ENCODE results near the gene BLMH. TPM values are rescaled to one million over a fixed set of nuclear protein-coding genes. Genes with fewer than 3 reads are reported as not detected.
A peak's percentile ranks its signal among the peaks of the same experiment; 100 is the strongest.

BLMH gene
- total RNA-seq, 2 donors from 2014 or later: 18.7 to 48.1 TPM

GRCh38 chr17:30236297-30236624, 55.5 kb downstream of the BLMH start:
- DNase-seq (no peak), ATAC-seq (no peak)
- Histone ChIP-seq H3K27me3 (no peaks in the 10 kb centered on the region), H3K4me3 (no peak overlapping the region), H3K27ac (no peak overlapping the region), H3K36me3 (replicated peaks in 1 of 2; ENCODE audit: insufficient read depth in 1 of 2, low read depth in 2 of 2) (no peaks in the 10 kb centered on the region), H3K4me1 (peaks cover 17% of the 10 kb centered on the region), H3K9me3 (no peaks in the 10 kb centered on the region)
- TF ChIP-seq CTCF (IDR thresholded peaks at IDR 0.05) (no peak), POLR2A (IDR thresholded peaks at IDR 0.05) (no peak)
- intact Hi-C loops (cut with DNase I): no loop called here
- WGBS, 2 donors: 67 to 74% methylated on average over 10 of the region's 10 CpGs

- ATAC-seq (peak; percentile 58), DNase-seq (peak in 2 of 4 donors; percentile 7 to 19)
- Histone ChIP-seq H3K4me1 (peaks cover 17% of the 10 kb centered on the region), H3K27ac (no peak within 1 kb of the TSS), H3K27me3 (no peaks in the 10 kb centered on the region), H3K36me3 (replicated peaks in 1 of 2; ENCODE audit: insufficient read depth in 1 of 2, low read depth in 2 of 2) (no peaks in the 10 kb centered on the region), H3K9me3 (no peaks in the 10 kb centered on the region), H3K4me3 (peak within 1 kb of the TSS in 1 of 2 donors; percentile 15)
- WGBS, 2 donors: 3 to 10% methylated on average over 48 to 67 of the region's 82 CpGs
- intact Hi-C loops (cut with DNase I): no loop called here
- TF ChIP-seq POLR2A (IDR thresholded peaks at IDR 0.05) (no peak), CTCF (IDR thresholded peaks at IDR 0.05) (no peak)
These were observed 56.1 kb downstream of the BLMH start, which contains the start of gene SLC6A4 for GRCh38 chr17:30235386-30236296. TSS of gene SLC6A4 (minus strand) at chr17:30235697. CDS start at chr17:30221958, 13,739 bp downstream.

GRCh38 chr17:30234964-30235363, 56.8 kb downstream of the BLMH start:
- no peak for TF ChIP-seq POLR2A (IDR thresholded peaks at IDR 0.05)
- TF ChIP-seq CTCF (IDR thresholded peaks at IDR 0.05): no peak
- Histone ChIP-seq H3K36me3 (replicated peaks in 1 of 2; ENCODE audit: insufficient read depth in 1 of 2, low read depth in 2 of 2) (no peaks in the 10 kb centered on the region), H3K27me3 (no peaks in the 10 kb centered on the region), H3K4me1 (peaks cover 17% of the 10 kb centered on the region), H3K27ac (no peak overlapping the region), H3K4me3 (no peak overlapping the region), H3K9me3 (no peaks in the 10 kb centered on the region)
- ATAC-seq (no peak), DNase-seq (no peak)
- 53 to 54% methylated on average over 12 of the region's 12 CpGs for WGBS, 2 donors
- intact Hi-C loops (cut with DNase I): no loop called here

GRCh38 chr17:30234296-30234695, 57.4 kb downstream of the BLMH start:
- H3K36me3 ChIP-seq (replicated peaks in 1 of 2; ENCODE audit: insufficient read depth in 1 of 2, low read depth in 2 of 2): no peaks in the 10 kb centered on the region
- no peak overlapping the region for H3K4me3 ChIP-seq
- no peaks in the 10 kb centered on the region for H3K9me3 ChIP-seq
- DNase-seq (no peak), ATAC-seq (no peak)
- H3K4me1 ChIP-seq: peaks cover 17% of the 10 kb centered on the region
- H3K27me3 ChIP-seq: no peaks in the 10 kb centered on the region
- H3K27ac ChIP-seq: no peak overlapping the region
- intact Hi-C loops (cut with DNase I): no loop called here
- WGBS, 2 donors: 81% methylated on average over 6 of the region's 6 CpGs
- no peak for TF ChIP-seq POLR2A (IDR thresholded peaks at IDR 0.05)
- no peak for TF ChIP-seq CTCF (IDR thresholded peaks at IDR 0.05)
